ENCODE measurements around the gene SEM1. TPM values are rescaled to one million over a fixed set of nuclear protein-coding genes. Genes with fewer than 3 reads are reported as not detected.

Gene SEM1
- total RNA-seq, 1 donor from 2014 or later = 50.8 TPM

- no peak overlapping the region for H3K9ac ChIP-seq (ENCODE audit: low read length)
- Mint-ChIP-seq H3K36me3 (ENCODE audit: low read depth, unreplicated experiment) (peaks cover 8% of the 10 kb centered on the region), H3K27me3 (ENCODE audit: low read depth, unreplicated experiment) (no peaks in the 10 kb centered on the region), H3K4me3 (ENCODE audit: unreplicated experiment) (no peak overlapping the region), H3K4me1 (ENCODE audit: low read depth, unreplicated experiment) (no peaks in the 10 kb centered on the region), H3K27ac (ENCODE audit: unreplicated experiment) (no peak overlapping the region), H3K9me3 (ENCODE audit: unreplicated experiment) (no peaks in the 10 kb centered on the region)
- DNase-seq (ENCODE audit: low read depth) (no peak), FAIRE-seq (no peak)
- H3K27me3 ChIP-seq (ENCODE audit: insufficient read depth, low read length) = no peaks in the 10 kb centered on the region
- peaks cover 36% of the 10 kb centered on the region for H4K20me1 ChIP-seq (ENCODE audit: insufficient read depth, low read length)
- no peak overlapping the region for H3K4me2 ChIP-seq (ENCODE audit: low read length)
- peaks cover 53% of the 10 kb centered on the region for H3K79me2 ChIP-seq (ENCODE audit: insufficient read depth, low read length)
- no peaks in the 10 kb centered on the region for H3K4me1 ChIP-seq (ENCODE audit: insufficient read depth, low read length)
- TF ChIP-seq EZH2 (IDR thresholded peaks at IDR 0.05; ENCODE audit: insufficient read depth, low read length) (no peak), CTCF (IDR thresholded peaks at IDR 0.05; ENCODE audit: insufficient read depth, low read depth, low read length) (no peak)
- H3K9me3 ChIP-seq (ENCODE audit: insufficient read depth, low read depth, low read length) = no peaks in the 10 kb centered on the region
- no peak overlapping the region for H2AFZ ChIP-seq (ENCODE audit: low read depth, low read length)
- peaks cover 3% of the 10 kb centered on the region for H3K36me3 ChIP-seq (ENCODE audit: insufficient read depth, low read length)
- no peak overlapping the region for H3K4me3 ChIP-seq (ENCODE audit: insufficient read depth, low read depth, low read length)
- no peak overlapping the region for H3K27ac ChIP-seq (ENCODE audit: low read depth, low read length)
These were observed 17.9 kb downstream of the SEM1 start for GRCh38 chr7:96691702-96692101.

- H4K20me1 ChIP-seq (ENCODE audit: insufficient read depth, low read length) = peaks cover 40% of the 10 kb centered on the region
- no peaks in the 10 kb centered on the region for H3K27me3 ChIP-seq (ENCODE audit: insufficient read depth, low read length)
- H3K4me1 Mint-ChIP-seq (ENCODE audit: low read depth, unreplicated experiment) = peaks cover 3% of the 10 kb centered on the region
- no peaks in the 10 kb centered on the region for H3K9me3 ChIP-seq (ENCODE audit: insufficient read depth, low read depth, low read length)
- no peak overlapping the region for H3K27ac ChIP-seq (ENCODE audit: low read depth, low read length)
- H3K27ac Mint-ChIP-seq (ENCODE audit: unreplicated experiment) = no peak overlapping the region
- FAIRE-seq = no peak
- H3K4me2 ChIP-seq (ENCODE audit: low read length) = no peak overlapping the region
- H3K9me3 Mint-ChIP-seq (ENCODE audit: unreplicated experiment) = no peaks in the 10 kb centered on the region
- no peaks in the 10 kb centered on the region for H3K4me1 ChIP-seq (ENCODE audit: insufficient read depth, low read length)
- peaks cover 3% of the 10 kb centered on the region for H3K36me3 ChIP-seq (ENCODE audit: insufficient read depth, low read length)
- H3K4me3 Mint-ChIP-seq (ENCODE audit: unreplicated experiment) = no peak overlapping the region
- H3K79me2 ChIP-seq (ENCODE audit: insufficient read depth, low read length) = peaks cover 38% of the 10 kb centered on the region
- no peaks in the 10 kb centered on the region for H3K27me3 Mint-ChIP-seq (ENCODE audit: low read depth, unreplicated experiment)
- no peak overlapping the region for H2AFZ ChIP-seq (ENCODE audit: low read depth, low read length)
- H3K36me3 Mint-ChIP-seq (ENCODE audit: low read depth, unreplicated experiment) = peaks cover 13% of the 10 kb centered on the region
- no peak overlapping the region for H3K9ac ChIP-seq (ENCODE audit: low read length)
- no peak for DNase-seq (ENCODE audit: low read depth)
- TF ChIP-seq EZH2 (IDR thresholded peaks at IDR 0.05; ENCODE audit: insufficient read depth, low read length) (no peak), CTCF (IDR thresholded peaks at IDR 0.05; ENCODE audit: insufficient read depth, low read depth, low read length) (no peak)
- no peak overlapping the region for H3K4me3 ChIP-seq (ENCODE audit: insufficient read depth, low read depth, low read length)
These were observed 20.2 kb downstream of the SEM1 start for GRCh38 chr7:96689414-96689813.

GRCh38 chr7:96686305-96686704 is 23.3 kb downstream of the SEM1 start:
- TF ChIP-seq EZH2 (IDR thresholded peaks at IDR 0.05; ENCODE audit: insufficient read depth, low read length) (no peak), CTCF (IDR thresholded peaks at IDR 0.05; ENCODE audit: insufficient read depth, low read depth, low read length) (no peak)
- H3K27me3 ChIP-seq (ENCODE audit: insufficient read depth, low read length) = no peaks in the 10 kb centered on the region
- H2AFZ ChIP-seq (ENCODE audit: low read depth, low read length) = no peak overlapping the region
- H3K27ac Mint-ChIP-seq (ENCODE audit: unreplicated experiment) = no peak overlapping the region
- peak; percentile 33 for DNase-seq (ENCODE audit: low read depth)
- no peak overlapping the region for H3K27ac ChIP-seq (ENCODE audit: low read depth, low read length)
- no peaks in the 10 kb centered on the region for H3K9me3 ChIP-seq (ENCODE audit: insufficient read depth, low read depth, low read length)
- no peaks in the 10 kb centered on the region for H3K4me1 ChIP-seq (ENCODE audit: insufficient read depth, low read length)
- no peak overlapping the region for H3K4me3 ChIP-seq (ENCODE audit: insufficient read depth, low read depth, low read length)
- H3K4me3 Mint-ChIP-seq (ENCODE audit: unreplicated experiment) = no peak overlapping the region
- peaks cover 26% of the 10 kb centered on the region for H3K36me3 Mint-ChIP-seq (ENCODE audit: low read depth, unreplicated experiment)
- peaks cover 3% of the 10 kb centered on the region for H3K4me1 Mint-ChIP-seq (ENCODE audit: low read depth, unreplicated experiment)
- no peak overlapping the region for H3K4me2 ChIP-seq (ENCODE audit: low read length)
- H3K9me3 Mint-ChIP-seq (ENCODE audit: unreplicated experiment) = no peaks in the 10 kb centered on the region
- H3K9ac ChIP-seq (ENCODE audit: low read length) = no peak overlapping the region
- H3K36me3 ChIP-seq (ENCODE audit: insufficient read depth, low read length) = peaks cover 3% of the 10 kb centered on the region
- peaks cover 34% of the 10 kb centered on the region for H4K20me1 ChIP-seq (ENCODE audit: insufficient read depth, low read length)
- H3K79me2 ChIP-seq (ENCODE audit: insufficient read depth, low read length) = peaks cover 23% of the 10 kb centered on the region
- no peaks in the 10 kb centered on the region for H3K27me3 Mint-ChIP-seq (ENCODE audit: low read depth, unreplicated experiment)
- FAIRE-seq = no peak
